HepG2 (cell line): ENCODE results near the gene ADARB1. TPM values are rescaled to one million over a fixed set of nuclear protein-coding genes. Genes with fewer than 3 reads are reported as not detected.

Experiments used
- ATAC-seq: fragments of 200-7000 bp; cut with Tn5 transposase; 3 replicates; pipeline ENCODE4 v1.9.1; 2020; ENCODE audit warnings: mild to moderate bottlenecking, moderate library complexity
- BruUV-seq: library from RNA; stranded (reverse); fragments of 400-500 nt; replicated peaks from 2 replicates; lab custom pipeline; 2021; lab: Mats Ljungman, UMichigan
- CTCF ChIA-PET: fragments of 300-600 bp; formaldehyde crosslinking; extraction: SDS; loops from one replicate; lab custom pipeline; 2021; ENCODE audit warnings: low total read pairs, inconsistent platforms, low intra/inter-chr PET ratio; lab: Yijun Ruan, JAX
- POLR2A ChIA-PET: fragments of 350-600 bp; sonication (Branson Sonifier 250); formaldehyde crosslinking; loops from one replicate; lab custom pipeline; 2020; ENCODE audit warnings: antibody characterized with exemption, inconsistent platforms; lab: Yijun Ruan, JAX
- DNase-seq: peaks from one replicate; pipeline ENCODE4 v3.0.0-alpha.2; 2015; ENCODE audit warnings: low spot score
- FAIRE-seq: peaks from 3 replicates; lab custom pipeline; 2011; peaks lifted over from hg19 to GRCh38; lab: Jason Lieb, UNC
- H2AFZ ChIP-seq: one replicate; pipeline ENCODE4 v1.6.1; 2011; ENCODE audit warnings: low read length, inconsistent platforms
- H3K27ac ChIP-seq: fragments of 300-600 bp; 3 replicates; pipeline ENCODE4 v1.8.0; 2011; ENCODE audit warnings: mixed run types, mild to moderate bottlenecking, mixed read lengths, low read length, inconsistent platforms; ENCODE audit not compliant: insufficient read depth; ENCODE audit errors: extremely low read length
- H3K27me3 ChIP-seq, 2 experiments: fragments of 200-600 bp in 1 of 2; 2 replicates in 1 of 2; 3 replicates in 1 of 2; pipeline versions ENCODE4 v1.6.0 to v1.8.0; 2011; ENCODE audit warnings: low read length in 2 of 2, mild to moderate bottlenecking in 2 of 2, moderate library complexity in 2 of 2, inconsistent platforms in 1 of 2; ENCODE audit not compliant: insufficient read depth in 2 of 2, control insufficient read depth in 1 of 2
- H3K36me3 ChIP-seq, 2 experiments: fragments of 200-600 bp in 1 of 2; replicated peaks in 1 of 2; 2 replicates in 1 of 2; 3 replicates in 1 of 2; pipeline versions ENCODE4 v1.5.1 to v1.8.0; 2011; ENCODE audit warnings: low read length in 2 of 2, inconsistent platforms in 1 of 2; ENCODE audit not compliant: insufficient read depth in 2 of 2, control insufficient read depth in 1 of 2
- H3K4me1 ChIP-seq: 2 replicates; pipeline ENCODE4 v1.5.1; 2012; ENCODE audit warnings: low read length, inconsistent platforms; ENCODE audit not compliant: insufficient read depth
- H3K4me2 ChIP-seq: 2 replicates; pipeline ENCODE4 v1.6.0; 2011; ENCODE audit warnings: low read depth, low read length, inconsistent platforms
- H3K4me3 ChIP-seq, 3 experiments: fragments of 200-600 bp in 1 of 3; sonication (generic), shearing (Covaris generic) in 1 of 3; replicated peaks in 1 of 3; 2 replicates each; pipeline ENCODE4 v1.5.1; 2011 to 2016; ENCODE audit warnings: low read length in 3 of 3, inconsistent platforms in 2 of 3, low read depth in 2 of 3, mild to moderate bottlenecking in 2 of 3, control low read depth in 1 of 3, mixed read lengths in 1 of 3; ENCODE audit not compliant: insufficient read depth in 1 of 3
- H3K79me2 ChIP-seq: one replicate; pipeline ENCODE4 v1.6.1; 2011; ENCODE audit warnings: low read length, inconsistent platforms; ENCODE audit not compliant: insufficient read depth
- H3K9ac ChIP-seq: 2 replicates; pipeline ENCODE4 v1.6.0; 2011; ENCODE audit warnings: mild to moderate bottlenecking, low read depth, low read length, inconsistent platforms; ENCODE audit not compliant: insufficient read depth
- H3K9me3 ChIP-seq: 2 replicates; pipeline ENCODE4 v1.5.1; 2012; ENCODE audit warnings: mild to moderate bottlenecking, low read length
- H4K20me1 ChIP-seq: 2 replicates; pipeline ENCODE4 v1.6.0; 2011; ENCODE audit warnings: inconsistent platforms, mild to moderate bottlenecking, low read length, moderate library complexity; ENCODE audit not compliant: insufficient read depth
- FOSL2 ChIP-seq: sonication (generic); formaldehyde crosslinking; IDR thresholded peaks from 2 replicates; pipeline ENCODE4 v1.4.0; 2020; ENCODE audit warnings: missing genetic modification reagents
- ZNF567 ChIP-seq: sonication (generic); formaldehyde crosslinking; IDR thresholded peaks from 2 replicates; pipeline ENCODE4 v1.8.1; 2023; ENCODE audit warnings: mild to moderate bottlenecking, missing genetic modification reagents, borderline replicate concordance
- WGBS: methylation state at CpG from one replicate; pipeline ENCODE4 v1.1.6; 2017; ENCODE audit warnings: low lambda C conversion rate; 5-methylcytosine and 5-hydroxymethylcytosine counted together
- in situ Hi-C: cut with HindIII; loops from 2 replicates; pipeline ENCODE4 v1.10.0; 2017; ENCODE audit warnings: low pct_unique_long_range_greater_than_20kb; ENCODE audit not compliant: extremely low pct_ligation_motif_present
- intact Hi-C: fragments of 100-400 bp; cut with micrococcal nuclease; formaldehyde crosslinking; loops from one replicate; pipeline ENCODE4 v1.10.0; 2022; ENCODE audit not compliant: unreplicated experiment
- polyA plus RNA-seq, 8 experiments: library from polyadenylated mRNA; depleted of rRNA in 3 of 8; stranded (reverse) in 7 of 8; unstranded in 1 of 8; fragments of >200 nt; fragmentation: Illumina TruSeq in 4 of 8; extraction: Trizol in 4 of 8; gene quantifications; 2 replicates each; pipeline versions ENCODE4 v1.2.1 to v1.2.3, GENCODE V29; 2011 to 2016; ENCODE audit warnings: low read depth in 4 of 8, missing spikeins in 1 of 8, mixed read lengths in 1 of 8; ENCODE audit not compliant: insufficient read depth in 1 of 8
- total RNA-seq, 5 experiments: library from RNA; depleted of rRNA; stranded (reverse); fragments of >200 nt; fragmentation: Illumina TruSeq; extraction: Trizol; gene quantifications; 2 replicates each; pipeline ENCODE4 v1.2.3, GENCODE V29; 2016; ENCODE audit warnings: low read depth in 1 of 5
- TF ChIP-seq, protein P1 (sequence below): sonication (generic); formaldehyde crosslinking; IDR thresholded peaks from 2 replicates; pipeline ENCODE4 v1.9.0; 2022; ENCODE audit warnings: low read depth, missing genetic modification reagents
- TF ChIP-seq, protein P2 (sequence below): sonication (generic); formaldehyde crosslinking; conservative IDR thresholded peaks from 2 replicates; pipeline ENCODE4 v1.4.0; 2020; ENCODE audit warnings: missing genetic modification reagents

Gene ADARB1
- total and polyA plus RNA-seq, 2 of the 13 experiments (the other 11 are each of a cell fraction or from before 2014, with no cell fraction given), result 6.6 to 10.0 TPM

DNA sequence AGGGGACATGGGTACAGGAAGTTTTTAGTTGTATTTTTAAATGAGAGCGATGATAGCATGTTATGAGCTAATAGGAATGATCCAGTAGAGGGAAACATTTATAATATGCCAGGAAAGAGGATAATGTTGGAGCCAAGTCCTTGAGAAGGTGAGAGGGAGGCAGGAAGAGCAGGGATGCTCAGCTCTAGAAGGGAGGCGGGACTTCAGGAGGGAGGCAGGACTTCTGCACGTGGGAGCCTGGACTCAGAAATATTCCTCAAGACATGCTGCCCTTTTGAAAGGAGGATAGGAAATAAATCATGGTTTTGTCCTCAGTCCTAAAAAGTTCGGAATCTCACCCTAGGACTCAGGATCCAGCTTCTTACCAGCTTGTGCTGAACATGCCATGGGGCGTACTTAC is 5.9 kb downstream of the ADARB1 start (continued):
- TF ChIP-seq, protein P1, sequence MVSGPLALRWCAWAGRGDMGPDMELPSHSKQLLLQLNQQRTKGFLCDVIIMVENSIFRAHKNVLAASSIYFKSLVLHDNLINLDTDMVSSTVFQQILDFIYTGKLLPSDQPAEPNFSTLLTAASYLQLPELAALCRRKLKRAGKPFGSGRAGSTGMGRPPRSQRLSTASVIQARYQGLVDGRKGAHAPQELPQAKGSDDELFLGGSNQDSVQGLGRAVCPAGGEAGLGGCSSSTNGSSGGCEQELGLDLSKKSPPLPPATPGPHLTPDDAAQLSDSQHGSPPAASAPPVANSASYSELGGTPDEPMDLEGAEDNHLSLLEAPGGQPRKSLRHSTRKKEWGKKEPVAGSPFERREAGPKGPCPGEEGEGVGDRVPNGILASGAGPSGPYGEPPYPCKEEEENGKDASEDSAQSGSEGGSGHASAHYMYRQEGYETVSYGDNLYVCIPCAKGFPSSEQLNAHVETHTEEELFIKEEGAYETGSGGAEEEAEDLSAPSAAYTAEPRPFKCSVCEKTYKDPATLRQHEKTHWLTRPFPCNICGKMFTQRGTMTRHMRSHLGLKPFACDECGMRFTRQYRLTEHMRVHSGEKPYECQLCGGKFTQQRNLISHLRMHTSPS (CRISPR knock-in tag), result no peak
- TF ChIP-seq, protein P2, sequence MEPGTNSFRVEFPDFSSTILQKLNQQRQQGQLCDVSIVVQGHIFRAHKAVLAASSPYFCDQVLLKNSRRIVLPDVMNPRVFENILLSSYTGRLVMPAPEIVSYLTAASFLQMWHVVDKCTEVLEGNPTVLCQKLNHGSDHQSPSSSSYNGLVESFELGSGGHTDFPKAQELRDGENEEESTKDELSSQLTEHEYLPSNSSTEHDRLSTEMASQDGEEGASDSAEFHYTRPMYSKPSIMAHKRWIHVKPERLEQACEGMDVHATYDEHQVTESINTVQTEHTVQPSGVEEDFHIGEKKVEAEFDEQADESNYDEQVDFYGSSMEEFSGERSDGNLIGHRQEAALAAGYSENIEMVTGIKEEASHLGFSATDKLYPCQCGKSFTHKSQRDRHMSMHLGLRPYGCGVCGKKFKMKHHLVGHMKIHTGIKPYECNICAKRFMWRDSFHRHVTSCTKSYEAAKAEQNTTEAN (CRISPR knock-in tag), result no peak

DNA sequence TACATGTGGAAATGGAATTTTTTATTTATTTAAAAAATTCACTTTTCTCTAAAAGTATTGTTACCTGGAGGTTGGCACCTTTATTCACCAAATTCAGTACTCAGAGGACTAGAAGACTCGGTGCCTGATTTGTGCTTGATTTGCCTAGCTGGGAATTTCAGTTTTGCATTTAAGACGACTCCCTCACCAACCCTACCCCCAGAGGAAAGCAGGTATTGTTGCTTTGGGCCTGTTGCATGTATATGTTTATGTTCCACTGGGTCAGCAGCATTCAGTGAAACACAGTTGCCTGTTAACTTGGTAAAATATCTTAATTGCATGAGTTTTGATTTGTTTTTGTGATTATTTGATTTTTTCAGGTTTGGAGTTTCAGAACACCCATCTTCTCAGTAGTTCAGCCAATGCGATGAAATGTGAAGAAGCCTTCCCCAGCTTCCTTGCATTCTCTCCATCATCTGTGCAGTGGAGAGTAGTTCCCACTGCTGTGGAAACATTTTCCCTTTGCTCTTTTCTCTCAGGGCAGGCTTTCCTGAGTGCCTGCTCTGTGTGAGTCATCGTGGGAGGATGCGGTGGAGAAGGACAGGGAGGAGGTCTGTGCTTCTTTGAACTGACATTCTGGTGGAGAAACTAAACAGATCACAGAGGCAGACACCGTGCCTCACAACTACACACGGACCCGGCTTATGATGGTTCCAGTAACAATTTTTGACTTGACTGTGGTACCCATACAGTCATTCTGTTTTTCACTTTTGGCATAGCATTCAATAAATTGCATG is 6.4 kb downstream of the ADARB1 start:
- Histone ChIP-seq H3K4me3 (no peak overlapping the region), H3K4me1 (peaks cover 19% of the 10 kb centered on the region), H2AFZ (no peak overlapping the region), H3K9me3 (no peaks in the 10 kb centered on the region), H3K4me2 (no peak overlapping the region), H3K27ac (no peak overlapping the region), H3K27me3 (no peaks in the 10 kb centered on the region), H4K20me1 (peaks cover 4% of the 10 kb centered on the region; the same call in 1 of the 2 replicates), H3K79me2 (peaks cover 13% of the 10 kb centered on the region), H3K36me3 (peaks cover 0 to 12% of the 10 kb centered on the region in 2 experiments; a peak in 1 of 5 replicates), H3K9ac (peak overlapping the region; percentile 5; the same call in 1 of the 2 replicates)
- no TSS peak for BruUV-seq
- FAIRE-seq (no peak), ATAC-seq (no peak), DNase-seq (no peak)
- WGBS, result 86% methylated on average over 8 of the region's 8 CpGs
- in situ Hi-C loops, result no loop called here
- intact Hi-C loops, result no loop called here
- TF ChIP-seq ZNF567 (CRISPR knock-in tag) (no peak), FOSL2 (CRISPR knock-in tag) (peak; percentile 44; the same call in 1 of the 2 replicates)
- CTCF ChIA-PET, result no interaction called here
- POLR2A ChIA-PET, result no interaction called here
